HepG2 (cell line): ENCODE measurements around the gene CRAMP1. TPM values are rescaled to one million over a fixed set of nuclear protein-coding genes. Genes with fewer than 3 reads are reported as not detected.

ENCODE experiments used
- ATAC-seq: fragments of 200-7000 bp; cut with Tn5 transposase; 3 replicates; pipeline ENCODE4 v1.9.1; 2020; ENCODE audit warnings: mild to moderate bottlenecking, moderate library complexity
- BruUV-seq: library from RNA; stranded (reverse); fragments of 400-500 nt; replicated peaks from 2 replicates; lab custom pipeline; 2021; lab: Mats Ljungman, UMichigan
- CTCF ChIA-PET: fragments of 300-600 bp; formaldehyde crosslinking; extraction: SDS; loops from one replicate; lab custom pipeline; 2021; ENCODE audit warnings: low total read pairs, inconsistent platforms, low intra/inter-chr PET ratio; lab: Yijun Ruan, JAX
- POLR2A ChIA-PET: fragments of 350-600 bp; sonication (Branson Sonifier 250); formaldehyde crosslinking; loops from one replicate; lab custom pipeline; 2020; ENCODE audit warnings: antibody characterized with exemption, inconsistent platforms; lab: Yijun Ruan, JAX
- DNase-seq: peaks from one replicate; pipeline ENCODE4 v3.0.0-alpha.2; 2015; ENCODE audit warnings: low spot score
- FAIRE-seq: peaks from 3 replicates; lab custom pipeline; 2011; peaks lifted over from hg19 to GRCh38; lab: Jason Lieb, UNC
- H2AFZ ChIP-seq: one replicate; pipeline ENCODE4 v1.6.1; 2011; ENCODE audit warnings: low read length, inconsistent platforms
- H3K27ac ChIP-seq: fragments of 300-600 bp; 3 replicates; pipeline ENCODE4 v1.8.0; 2011; ENCODE audit warnings: mixed run types, mild to moderate bottlenecking, mixed read lengths, low read length, inconsistent platforms; ENCODE audit not compliant: insufficient read depth; ENCODE audit errors: extremely low read length
- H3K27me3 ChIP-seq, 2 experiments: fragments of 200-600 bp in 1 of 2; 2 replicates in 1 of 2; 3 replicates in 1 of 2; pipeline versions ENCODE4 v1.6.0 to v1.8.0; 2011; ENCODE audit warnings: low read length in 2 of 2, mild to moderate bottlenecking in 2 of 2, moderate library complexity in 2 of 2, inconsistent platforms in 1 of 2; ENCODE audit not compliant: insufficient read depth in 2 of 2, control insufficient read depth in 1 of 2
- H3K36me3 ChIP-seq, 2 experiments: fragments of 200-600 bp in 1 of 2; replicated peaks in 1 of 2; 2 replicates in 1 of 2; 3 replicates in 1 of 2; pipeline versions ENCODE4 v1.5.1 to v1.8.0; 2011; ENCODE audit warnings: low read length in 2 of 2, inconsistent platforms in 1 of 2; ENCODE audit not compliant: insufficient read depth in 2 of 2, control insufficient read depth in 1 of 2
- H3K4me1 ChIP-seq: 2 replicates; pipeline ENCODE4 v1.5.1; 2012; ENCODE audit warnings: low read length, inconsistent platforms; ENCODE audit not compliant: insufficient read depth
- H3K4me2 ChIP-seq: 2 replicates; pipeline ENCODE4 v1.6.0; 2011; ENCODE audit warnings: low read depth, low read length, inconsistent platforms
- H3K4me3 ChIP-seq, 3 experiments: fragments of 200-600 bp in 1 of 3; sonication (generic), shearing (Covaris generic) in 1 of 3; replicated peaks in 1 of 3; 2 replicates each; pipeline ENCODE4 v1.5.1; 2011 to 2016; ENCODE audit warnings: low read length in 3 of 3, inconsistent platforms in 2 of 3, low read depth in 2 of 3, mild to moderate bottlenecking in 2 of 3, control low read depth in 1 of 3, mixed read lengths in 1 of 3; ENCODE audit not compliant: insufficient read depth in 1 of 3
- H3K79me2 ChIP-seq: one replicate; pipeline ENCODE4 v1.6.1; 2011; ENCODE audit warnings: low read length, inconsistent platforms; ENCODE audit not compliant: insufficient read depth
- H3K9ac ChIP-seq: 2 replicates; pipeline ENCODE4 v1.6.0; 2011; ENCODE audit warnings: mild to moderate bottlenecking, low read depth, low read length, inconsistent platforms; ENCODE audit not compliant: insufficient read depth
- H3K9me3 ChIP-seq: 2 replicates; pipeline ENCODE4 v1.5.1; 2012; ENCODE audit warnings: mild to moderate bottlenecking, low read length
- H4K20me1 ChIP-seq: 2 replicates; pipeline ENCODE4 v1.6.0; 2011; ENCODE audit warnings: inconsistent platforms, mild to moderate bottlenecking, low read length, moderate library complexity; ENCODE audit not compliant: insufficient read depth
- ATAD3A ChIP-seq: sonication (generic); formaldehyde crosslinking; IDR thresholded peaks from 2 replicates; pipeline ENCODE4 v1.4.0; 2020; ENCODE audit warnings: missing genetic modification reagents
- ELK4 ChIP-seq: sonication (generic); formaldehyde crosslinking; IDR thresholded peaks from 2 replicates; pipeline ENCODE4 v1.9.0; 2021; ENCODE audit warnings: missing genetic modification reagents, borderline replicate concordance
- KDM2A ChIP-seq: sonication (generic); formaldehyde crosslinking; IDR thresholded peaks from 2 replicates; pipeline ENCODE4 v1.4.0; 2020; ENCODE audit warnings: low read depth, missing genetic modification reagents, borderline replicate concordance
- MYPOP ChIP-seq: sonication (generic); formaldehyde crosslinking; IDR thresholded peaks from 2 replicates; pipeline ENCODE4 v1.8.1; 2023; ENCODE audit warnings: mild to moderate bottlenecking, moderate library complexity, missing genetic modification reagents
- RBM39 ChIP-seq: fragments of 200-400 bp; formaldehyde crosslinking; IDR thresholded peaks from one replicate; pipeline ENCODE4 v1.6.1; 2018; ENCODE audit warnings: antibody characterized with exemption, mild to moderate bottlenecking, low read depth, low read length; ENCODE audit not compliant: poor library complexity, severe bottlenecking
- TFAP4 ChIP-seq: sonication (generic); IDR thresholded peaks from 2 replicates; pipeline ENCODE4 v1.6.1; 2016; ENCODE audit warnings: low read depth, borderline replicate concordance
- YEATS2 ChIP-seq: sonication (generic); formaldehyde crosslinking; IDR thresholded peaks from 2 replicates; pipeline ENCODE4 v1.4.0; 2020; ENCODE audit warnings: missing genetic modification reagents, borderline replicate concordance
- ZNF232 ChIP-seq: sonication (generic); formaldehyde crosslinking; IDR thresholded peaks from 2 replicates; pipeline ENCODE4 v1.4.0; 2020; ENCODE audit warnings: missing genetic modification reagents, borderline replicate concordance
- ZNF547 ChIP-seq: sonication (generic); formaldehyde crosslinking; IDR thresholded peaks from 2 replicates; pipeline ENCODE4 v1.5.1; 2020; ENCODE audit warnings: mild to moderate bottlenecking, missing genetic modification reagents
- ZNF580 ChIP-seq: IDR thresholded peaks from 2 replicates; pipeline ENCODE4 v1.6.1; 2016; ENCODE audit warnings: low read depth, borderline replicate concordance
- ZNF891 ChIP-seq: sonication (generic); formaldehyde crosslinking; IDR thresholded peaks from 2 replicates; pipeline ENCODE4 v1.5.0; 2020; ENCODE audit warnings: mild to moderate bottlenecking, missing genetic modification reagents
- WGBS: methylation state at CpG from one replicate; pipeline ENCODE4 v1.1.6; 2017; ENCODE audit warnings: low lambda C conversion rate; 5-methylcytosine and 5-hydroxymethylcytosine counted together
- in situ Hi-C: cut with HindIII; loops from 2 replicates; pipeline ENCODE4 v1.10.0; 2017; ENCODE audit warnings: low pct_unique_long_range_greater_than_20kb; ENCODE audit not compliant: extremely low pct_ligation_motif_present
- intact Hi-C: fragments of 100-400 bp; cut with micrococcal nuclease; formaldehyde crosslinking; loops from one replicate; pipeline ENCODE4 v1.10.0; 2022; ENCODE audit not compliant: unreplicated experiment
- polyA plus RNA-seq, 8 experiments: library from polyadenylated mRNA; depleted of rRNA in 3 of 8; stranded (reverse) in 7 of 8; unstranded in 1 of 8; fragments of >200 nt; fragmentation: Illumina TruSeq in 4 of 8; extraction: Trizol in 4 of 8; gene quantifications; 2 replicates each; pipeline versions ENCODE4 v1.2.1 to v1.2.3, GENCODE V29; 2011 to 2016; ENCODE audit warnings: low read depth in 4 of 8, missing spikeins in 1 of 8, mixed read lengths in 1 of 8; ENCODE audit not compliant: insufficient read depth in 1 of 8
- total RNA-seq, 5 experiments: library from RNA; depleted of rRNA; stranded (reverse); fragments of >200 nt; fragmentation: Illumina TruSeq; extraction: Trizol; gene quantifications; 2 replicates each; pipeline ENCODE4 v1.2.3, GENCODE V29; 2016; ENCODE audit warnings: low read depth in 1 of 5
- TF ChIP-seq, protein P1 (sequence below): sonication (generic); formaldehyde crosslinking; IDR thresholded peaks from 2 replicates; pipeline ENCODE4 v1.4.0; 2020; ENCODE audit warnings: mild to moderate bottlenecking, missing genetic modification reagents
- TF ChIP-seq, protein P2 (sequence below): conservative IDR thresholded peaks from 2 replicates; pipeline ENCODE4 v1.6.1; 2018; ENCODE audit warnings: missing genetic modification reagents
- TF ChIP-seq, protein P3 (sequence below): sonication (generic); formaldehyde crosslinking; IDR thresholded peaks from 2 replicates; pipeline ENCODE4 v1.5.1; 2020; ENCODE audit warnings: missing genetic modification reagents, mild to moderate bottlenecking, borderline replicate concordance

Gene CRAMP1
- total and polyA plus RNA-seq, 2 of the 13 experiments (the other 11 are each of a cell fraction or from before 2014, with no cell fraction given) = 6.8 to 9.7 TPM

GRCh38 chr16:1677942-1678499, 65.9 kb downstream of the CRAMP1 start, which contains the start of gene JPT2:
Gene JPT2 (plus strand): TSS chr16:1678279. CDS start chr16:1678313, 34 bp downstream.
- WGBS = 0% methylated on average over 12 of the region's 79 CpGs
- DNase-seq (peak; percentile 93), FAIRE-seq (peak; percentile 63), ATAC-seq (peak; percentile 97)
- Histone ChIP-seq H3K4me3 (peak within 1 kb of the TSS; percentile 79 to 96 (median 95)), H3K27me3 (no peaks in the 10 kb centered on the region; a peak in 1 of 5 replicates), H3K27ac (peak within 1 kb of the TSS; percentile 77), H3K79me2 (peaks cover 42% of the 10 kb centered on the region), H3K9ac (peak within 1 kb of the TSS; percentile 93), H3K4me2 (peak within 1 kb of the TSS; percentile 93), H2AFZ (no peak within 1 kb of the TSS), H4K20me1 (0 out of 2 replicates have a peak, but pooled peaks cover 5% of the 10 kb centered on the region), H3K4me1 (peaks cover 36% of the 10 kb centered on the region), H3K9me3 (no peaks in the 10 kb centered on the region), H3K36me3 (peaks cover 5 to 33% of the 10 kb centered on the region in 2 experiments; a peak in 4 of 5 replicates)
- in situ Hi-C loops (no loop called here), intact Hi-C loops (no loop called here)
- no TSS peak for BruUV-seq
- ChIA-PET CTCF (no interaction called here), POLR2A (interaction anchor here (0.5 to 2.3 kb wide), 16 partner anchors 10 to 1934 kb away, joined by 3 to 37 read pairs (median 3); partner anchors contain the start of genes CRAMP1, EME2, IFT140 and MAPK8IP3)
- TF ChIP-seq ELK4 (CRISPR knock-in tag) = no peak
- TF ChIP-seq YEATS2 (CRISPR knock-in tag) = peak; percentile 42; the same call in 1 of the 2 replicates
- TF ChIP-seq MYPOP (CRISPR knock-in tag) = 0 out of 2 replicates have a peak, but pooled peaks have one; percentile 52
- TF ChIP-seq, protein P1, sequence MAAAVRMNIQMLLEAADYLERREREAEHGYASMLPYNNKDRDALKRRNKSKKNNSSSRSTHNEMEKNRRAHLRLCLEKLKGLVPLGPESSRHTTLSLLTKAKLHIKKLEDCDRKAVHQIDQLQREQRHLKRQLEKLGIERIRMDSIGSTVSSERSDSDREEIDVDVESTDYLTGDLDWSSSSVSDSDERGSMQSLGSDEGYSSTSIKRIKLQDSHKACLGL (CRISPR knock-in tag) = peak; percentile 28; the same call in 1 of the 2 replicates
- TF ChIP-seq ZNF547 (CRISPR knock-in tag) = no peak
- TF ChIP-seq ZNF891 (CRISPR knock-in tag) = 0 out of 2 replicates have a peak, but pooled peaks have one; percentile 8
- TF ChIP-seq, protein P2, sequence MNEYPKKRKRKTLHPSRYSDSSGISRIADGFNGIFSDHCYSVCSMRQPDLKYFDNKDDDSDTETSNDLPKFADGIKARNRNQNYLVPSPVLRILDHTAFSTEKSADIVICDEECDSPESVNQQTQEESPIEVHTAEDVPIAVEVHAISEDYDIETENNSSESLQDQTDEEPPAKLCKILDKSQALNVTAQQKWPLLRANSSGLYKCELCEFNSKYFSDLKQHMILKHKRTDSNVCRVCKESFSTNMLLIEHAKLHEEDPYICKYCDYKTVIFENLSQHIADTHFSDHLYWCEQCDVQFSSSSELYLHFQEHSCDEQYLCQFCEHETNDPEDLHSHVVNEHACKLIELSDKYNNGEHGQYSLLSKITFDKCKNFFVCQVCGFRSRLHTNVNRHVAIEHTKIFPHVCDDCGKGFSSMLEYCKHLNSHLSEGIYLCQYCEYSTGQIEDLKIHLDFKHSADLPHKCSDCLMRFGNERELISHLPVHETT (CRISPR knock-in tag) = peak; percentile 42; the same call in 1 of the 2 replicates
- TF ChIP-seq, protein P3, sequence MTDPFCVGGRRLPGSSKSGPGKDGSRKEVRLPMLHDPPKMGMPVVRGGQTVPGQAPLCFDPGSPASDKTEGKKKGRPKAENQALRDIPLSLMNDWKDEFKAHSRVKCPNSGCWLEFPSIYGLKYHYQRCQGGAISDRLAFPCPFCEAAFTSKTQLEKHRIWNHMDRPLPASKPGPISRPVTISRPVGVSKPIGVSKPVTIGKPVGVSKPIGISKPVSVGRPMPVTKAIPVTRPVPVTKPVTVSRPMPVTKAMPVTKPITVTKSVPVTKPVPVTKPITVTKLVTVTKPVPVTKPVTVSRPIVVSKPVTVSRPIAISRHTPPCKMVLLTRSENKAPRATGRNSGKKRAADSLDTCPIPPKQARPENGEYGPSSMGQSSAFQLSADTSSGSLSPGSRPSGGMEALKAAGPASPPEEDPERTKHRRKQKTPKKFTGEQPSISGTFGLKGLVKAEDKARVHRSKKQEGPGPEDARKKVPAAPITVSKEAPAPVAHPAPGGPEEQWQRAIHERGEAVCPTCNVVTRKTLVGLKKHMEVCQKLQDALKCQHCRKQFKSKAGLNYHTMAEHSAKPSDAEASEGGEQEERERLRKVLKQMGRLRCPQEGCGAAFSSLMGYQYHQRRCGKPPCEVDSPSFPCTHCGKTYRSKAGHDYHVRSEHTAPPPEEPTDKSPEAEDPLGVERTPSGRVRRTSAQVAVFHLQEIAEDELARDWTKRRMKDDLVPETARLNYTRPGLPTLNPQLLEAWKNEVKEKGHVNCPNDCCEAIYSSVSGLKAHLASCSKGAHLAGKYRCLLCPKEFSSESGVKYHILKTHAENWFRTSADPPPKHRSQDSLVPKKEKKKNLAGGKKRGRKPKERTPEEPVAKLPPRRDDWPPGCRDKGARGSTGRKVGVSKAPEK (CRISPR knock-in tag) = no peak
- peak; percentile 81; the same call in 1 of the 2 replicates for TF ChIP-seq ZNF580 (CRISPR knock-in tag)
- TF ChIP-seq ZNF232 (CRISPR knock-in tag) = no peak
- TF ChIP-seq ATAD3A (CRISPR knock-in tag) = no peak
- no peak for TF ChIP-seq TFAP4
- peak; percentile 82 for TF ChIP-seq RBM39
- peak; percentile 83 for TF ChIP-seq KDM2A (CRISPR knock-in tag)
